RWPE1 (cell line): Measurements from ENCODE around the gene THSD4.

Experiments
- CTCF ChIA-PET: fragments of 350-600 bp; sonication (Branson Sonifier 250); formaldehyde crosslinking; extraction: SDS; loops from one replicate; lab custom pipeline; 2021; lab: Yijun Ruan, JAX
- POLR2A ChIA-PET: fragments of 400-600 bp; formaldehyde crosslinking; extraction: SDS; loops from one replicate; lab custom pipeline; 2020; ENCODE audit warnings: antibody characterized with exemption; ENCODE audit not compliant: low non-redundant PET; lab: Yijun Ruan, JAX
- DNase-seq: peaks from one replicate; pipeline ENCODE4 v3.0.0; 2012; ENCODE audit warnings: low spot score
- H3K27ac ChIP-seq: fragments of 450-650 bp; 2 replicates; pipeline ENCODE4 v1.5.1; 2017
- TF ChIP-seq, protein P1 (sequence below): fragments of 450-650 bp; conservative IDR thresholded peaks from 2 replicates; pipeline ENCODE4 v1.5.1; 2017; ENCODE audit warnings: low read depth, mild to moderate bottlenecking

The THSD4 gene

DNA sequence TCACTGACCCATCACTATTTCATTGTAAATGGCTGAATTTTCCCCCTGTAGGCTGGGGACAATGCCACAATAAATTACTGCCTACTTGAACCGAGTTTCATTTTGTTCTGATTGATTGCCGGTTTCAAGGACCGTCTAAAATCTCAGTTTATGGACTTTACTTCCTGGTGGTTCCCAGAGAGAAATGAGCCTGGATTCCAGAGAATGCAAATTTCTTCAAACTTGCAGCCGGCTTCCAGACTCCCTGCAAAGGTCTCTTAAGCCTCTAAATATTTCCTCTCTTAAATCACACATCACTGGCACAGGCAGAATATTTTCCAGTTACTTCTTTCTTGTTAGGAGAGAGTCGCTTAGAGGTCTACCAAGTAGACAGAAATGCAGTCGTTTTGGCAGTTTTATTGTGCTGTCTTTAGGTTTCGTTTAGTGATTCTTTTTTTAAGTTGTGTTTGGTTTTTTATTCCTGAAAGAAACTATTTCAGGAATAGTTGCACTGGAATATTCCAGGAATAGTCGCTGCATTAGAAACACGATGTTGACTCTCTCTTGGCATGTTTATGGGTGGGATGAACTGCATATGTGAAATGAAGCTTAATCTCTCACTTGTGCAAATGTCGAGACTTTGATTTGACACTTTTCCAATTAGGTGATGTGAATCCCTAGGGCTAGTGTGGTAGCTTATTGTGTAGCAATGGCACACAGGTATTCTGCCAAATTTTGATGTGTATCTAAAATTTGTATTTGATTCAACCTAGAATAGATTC lies 411.0 kb downstream of the THSD4 start:
- CTCF ChIA-PET: interaction anchor here (0.5 kb wide), 1 partner anchor 134 kb away, joined by 4 read pairs; no protein-coding TSS in a partner anchor
- TF ChIP-seq, protein P1, sequence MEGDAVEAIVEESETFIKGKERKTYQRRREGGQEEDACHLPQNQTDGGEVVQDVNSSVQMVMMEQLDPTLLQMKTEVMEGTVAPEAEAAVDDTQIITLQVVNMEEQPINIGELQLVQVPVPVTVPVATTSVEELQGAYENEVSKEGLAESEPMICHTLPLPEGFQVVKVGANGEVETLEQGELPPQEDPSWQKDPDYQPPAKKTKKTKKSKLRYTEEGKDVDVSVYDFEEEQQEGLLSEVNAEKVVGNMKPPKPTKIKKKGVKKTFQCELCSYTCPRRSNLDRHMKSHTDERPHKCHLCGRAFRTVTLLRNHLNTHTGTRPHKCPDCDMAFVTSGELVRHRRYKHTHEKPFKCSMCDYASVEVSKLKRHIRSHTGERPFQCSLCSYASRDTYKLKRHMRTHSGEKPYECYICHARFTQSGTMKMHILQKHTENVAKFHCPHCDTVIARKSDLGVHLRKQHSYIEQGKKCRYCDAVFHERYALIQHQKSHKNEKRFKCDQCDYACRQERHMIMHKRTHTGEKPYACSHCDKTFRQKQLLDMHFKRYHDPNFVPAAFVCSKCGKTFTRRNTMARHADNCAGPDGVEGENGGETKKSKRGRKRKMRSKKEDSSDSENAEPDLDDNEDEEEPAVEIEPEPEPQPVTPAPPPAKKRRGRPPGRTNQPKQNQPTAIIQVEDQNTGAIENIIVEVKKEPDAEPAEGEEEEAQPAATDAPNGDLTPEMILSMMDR: no peak
- POLR2A ChIA-PET: no interaction called here
- H3K27ac ChIP-seq: no peak overlapping the region
- no peak for DNase-seq

DNA sequence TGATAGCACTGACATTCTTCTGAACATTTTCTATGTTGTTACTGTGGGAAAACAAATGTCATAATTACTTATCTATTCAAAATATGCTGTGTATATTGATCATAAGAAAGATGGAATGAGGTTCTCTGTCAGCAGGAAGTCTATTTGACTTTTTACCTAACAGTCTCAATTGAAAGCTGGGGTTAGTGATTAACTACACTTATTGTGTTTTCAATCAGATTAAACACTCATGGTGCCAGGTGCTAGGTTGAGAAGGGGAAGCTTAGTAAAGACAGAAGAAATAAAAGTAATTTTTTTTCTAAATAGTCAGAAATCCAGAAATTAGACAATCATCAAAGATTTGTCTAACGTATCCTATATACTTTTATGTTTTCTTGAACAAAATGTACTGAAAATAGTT lies 414.1 kb downstream of the THSD4 start:
- CTCF ChIA-PET: interaction anchor here (0.7 to 0.8 kb wide), 2 partner anchors 260 to 424 kb away, joined by 3 to 5 read pairs; no protein-coding TSS in a partner anchor
- TF ChIP-seq, protein P1: no peak
- no peak overlapping the region for H3K27ac ChIP-seq
- DNase-seq: no peak
- POLR2A ChIA-PET: no interaction called here

GRCh38 chr15:71530116-71530515 lies 414.8 kb downstream of the THSD4 start:
- TF ChIP-seq, protein P1: no peak
- POLR2A ChIA-PET: no interaction called here
- CTCF ChIA-PET: interaction anchor here (0.8 kb wide), 1 partner anchor 259 kb away, joined by 5 read pairs; no protein-coding TSS in a partner anchor

GRCh38 chr15:71532994-71533393 lies 417.7 kb downstream of the THSD4 start:
- TF ChIP-seq, protein P1: peak; percentile 85
- ChIA-PET POLR2A (no interaction called here), CTCF (interaction anchor here (0.6 to 1.7 kb wide), 4 partner anchors 21 to 266 kb away, joined by 3 to 8 read pairs (median 4); no protein-coding TSS in a partner anchor)
- no peak overlapping the region for H3K27ac ChIP-seq
- peak; percentile 65 for DNase-seq

More at GRCh38 chr15:71530116-71530515, 414.8 kb downstream of the THSD4 start:
- H3K27ac ChIP-seq: no peak overlapping the region
- DNase-seq: no peak

GRCh38 chr15:71538181-71538580 lies 422.9 kb downstream of the THSD4 start:
- H3K27ac ChIP-seq: no peak overlapping the region
- TF ChIP-seq, protein P1: no peak
- peak; percentile 81 for DNase-seq
- ChIA-PET POLR2A (no interaction called here), CTCF (interaction anchor here (0.7 kb wide), 1 partner anchor 80 kb away, joined by 5 read pairs; no protein-coding TSS in a partner anchor)

DNA sequence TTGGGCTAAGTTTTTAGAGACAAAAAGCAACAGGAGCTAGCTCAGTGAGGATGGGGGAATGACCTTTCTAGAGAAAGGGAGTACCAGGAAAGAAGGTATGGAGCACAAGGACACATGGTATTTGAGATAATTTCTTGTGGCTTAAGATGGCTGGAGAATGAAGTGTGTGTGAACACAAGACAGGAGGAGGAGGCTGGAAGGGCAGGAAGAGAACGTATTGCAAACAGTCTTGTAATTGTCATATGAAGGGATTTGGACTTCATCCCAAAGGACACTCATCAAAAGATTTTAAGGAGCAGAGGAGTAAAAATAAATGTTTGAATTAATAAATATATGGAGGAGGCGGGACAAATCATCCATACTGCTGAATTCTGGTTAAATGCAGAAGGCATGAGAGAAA lies 426.5 kb downstream of the THSD4 start:
- H3K27ac ChIP-seq: no peak overlapping the region
- CTCF ChIA-PET: no interaction called here
- TF ChIP-seq, protein P1: no peak
- POLR2A ChIA-PET: no interaction called here
- DNase-seq: no peak
